Trophoblast cell (in vitro differentiated cells and primary cell): ENCODE data around the gene DNAH14.

Experiments used
- DNase-seq, 2 donors: peaks; one replicate each; pipeline ENCODE4 v3.0.0-alpha.2; 2016
- H2AFZ ChIP-seq: 2 replicates; pipeline ENCODE4 v1.6.1; 2013; ENCODE audit warnings: low read length, moderate library complexity, mild to moderate bottlenecking; ENCODE audit not compliant: insufficient read depth, poor library complexity
- H2AK5ac ChIP-seq: 2 replicates; pipeline ENCODE4 v1.6.1; 2013; ENCODE audit warnings: mild to moderate bottlenecking, low read length
- H2BK120ac ChIP-seq: 2 replicates; pipeline ENCODE4 v1.6.1; 2013; ENCODE audit warnings: low read length, mild to moderate bottlenecking, moderate library complexity; ENCODE audit not compliant: insufficient read depth, poor library complexity
- H2BK12ac ChIP-seq: 2 replicates; pipeline ENCODE4 v1.6.1; 2013; ENCODE audit warnings: mild to moderate bottlenecking, low read length, moderate library complexity
- H2BK5ac ChIP-seq: 2 replicates; pipeline ENCODE4 v1.6.1; 2013; ENCODE audit warnings: low read length, low read depth, moderate library complexity, mild to moderate bottlenecking; ENCODE audit not compliant: poor library complexity
- H3K14ac ChIP-seq: 2 replicates; pipeline ENCODE4 v1.6.1; 2013; ENCODE audit warnings: mild to moderate bottlenecking, low read length
- H3K18ac ChIP-seq: 2 replicates; pipeline ENCODE4 v1.6.1; 2013; ENCODE audit warnings: mild to moderate bottlenecking, low read length
- H3K23ac ChIP-seq: 2 replicates; pipeline ENCODE4 v1.6.1; 2013; ENCODE audit warnings: low read length
- H3K27ac ChIP-seq: 2 replicates; pipeline ENCODE4 v1.5.1; 2013; ENCODE audit warnings: low read depth, mild to moderate bottlenecking, inconsistent platforms, low read length, moderate library complexity
- H3K27me3 ChIP-seq: 2 replicates; pipeline ENCODE4 v1.6.1; 2013; ENCODE audit warnings: inconsistent platforms, mild to moderate bottlenecking, low read length, moderate library complexity; ENCODE audit not compliant: insufficient read depth
- H3K36me3 ChIP-seq, 2 experiments: 1 replicate in 1 of 2; 2 replicates in 1 of 2; pipeline ENCODE4 v1.6.1; 2013; ENCODE audit warnings: low read length in 2 of 2, mild to moderate bottlenecking in 2 of 2, moderate library complexity in 1 of 2; ENCODE audit not compliant: insufficient read depth in 2 of 2, control insufficient read depth in 1 of 2
- H3K4ac ChIP-seq: 2 replicates; pipeline ENCODE4 v1.6.1; 2013; ENCODE audit warnings: low read depth, mild to moderate bottlenecking, low read length, moderate library complexity
- H3K4me1 ChIP-seq, 2 experiments: 1 replicate in 1 of 2; 2 replicates in 1 of 2; pipeline ENCODE4 v1.6.1; 2013; ENCODE audit warnings: low read length in 2 of 2, mild to moderate bottlenecking in 2 of 2, moderate library complexity in 1 of 2; ENCODE audit not compliant: insufficient read depth in 2 of 2, control insufficient read depth in 1 of 2
- H3K4me2 ChIP-seq: 2 replicates; pipeline ENCODE4 v1.6.1; 2013; ENCODE audit warnings: inconsistent platforms, mild to moderate bottlenecking, low read length, moderate library complexity
- H3K4me3 ChIP-seq: 2 replicates; pipeline ENCODE4 v1.5.1; 2013; ENCODE audit warnings: mild to moderate bottlenecking, low read depth, low read length, inconsistent platforms
- H3K79me1 ChIP-seq: one replicate; pipeline ENCODE4 v1.6.1; 2013; ENCODE audit warnings: low read length
- H3K79me2 ChIP-seq: 2 replicates; pipeline ENCODE4 v1.6.1; 2013; ENCODE audit warnings: low read length, mild to moderate bottlenecking; ENCODE audit not compliant: control insufficient read depth, insufficient read depth, poor library complexity
- H3K9ac ChIP-seq: 2 replicates; pipeline ENCODE4 v1.6.1; 2013; ENCODE audit warnings: mild to moderate bottlenecking, low read length
- H3K9me3 ChIP-seq: 2 replicates; pipeline ENCODE4 v1.6.1; 2013; ENCODE audit warnings: low read depth, mild to moderate bottlenecking, control low read depth, inconsistent platforms, low read length; ENCODE audit not compliant: insufficient read depth
- H4K12ac ChIP-seq: 2 replicates; pipeline ENCODE4 v1.6.1; 2013; ENCODE audit warnings: low read depth, mild to moderate bottlenecking, low read length, moderate library complexity
- H4K8ac ChIP-seq: 2 replicates; pipeline ENCODE4 v1.6.1; 2013; ENCODE audit warnings: low read depth, mild to moderate bottlenecking, low read length, moderate library complexity
- H4K91ac ChIP-seq: one replicate; pipeline ENCODE4 v1.6.1; 2013; ENCODE audit warnings: low read depth, mild to moderate bottlenecking, low read length, moderate library complexity
- WGBS: extraction: QIAGEN DNeasy Blood & Tissue Kit; methylation state at CpG from one replicate; pipeline ENCODE4 v1.1.7; 2013; ENCODE audit warnings: missing lambda C conversion rate; ENCODE audit not compliant: insufficient read length, insufficient coverage; ENCODE audit errors: extremely low coverage; 5-methylcytosine and 5-hydroxymethylcytosine counted together

The DNAH14 gene

GRCh38 chr1:225389843-225390242, 460.4 kb downstream of the DNAH14 start:
- H4K91ac ChIP-seq, result no peak overlapping the region
- no peak overlapping the region for H2AK5ac ChIP-seq
- no peak overlapping the region for H2BK120ac ChIP-seq
- DNase-seq, result no peak
- no peak overlapping the region for H3K9ac ChIP-seq
- H2AFZ ChIP-seq, result no peak overlapping the region
- no peaks in the 10 kb centered on the region for H3K79me1 ChIP-seq
- no peaks in the 10 kb centered on the region for H3K27me3 ChIP-seq
- H3K27ac ChIP-seq, result no peak overlapping the region
- WGBS, result no CpG with 5 or more reads among the region's 4 CpGs
- H3K4me1 ChIP-seq, result no peaks in the 10 kb centered on the region
- H3K79me2 ChIP-seq, result no peaks in the 10 kb centered on the region
- H3K23ac ChIP-seq, result no peak overlapping the region
- no peak overlapping the region for H3K18ac ChIP-seq
- H3K4ac ChIP-seq, result no peak overlapping the region
- no peak overlapping the region for H2BK5ac ChIP-seq
- H3K36me3 ChIP-seq, result no peaks in the 10 kb centered on the region
- no peak overlapping the region for H2BK12ac ChIP-seq
- H3K9me3 ChIP-seq, result no peaks in the 10 kb centered on the region
- no peak overlapping the region for H3K14ac ChIP-seq
- no peak overlapping the region for H4K8ac ChIP-seq
- H3K4me3 ChIP-seq, result no peak overlapping the region
- H3K4me2 ChIP-seq, result no peak overlapping the region
- no peak overlapping the region for H4K12ac ChIP-seq

GRCh38 chr1:225396357-225396756, 466.9 kb downstream of the DNAH14 start:
- H2AK5ac ChIP-seq, result no peak overlapping the region
- WGBS, result no CpG with 5 or more reads among the region's 2 CpGs
- no peak overlapping the region for H2BK120ac ChIP-seq
- H4K91ac ChIP-seq, result no peak overlapping the region
- H2AFZ ChIP-seq, result no peak overlapping the region
- H3K79me1 ChIP-seq, result no peaks in the 10 kb centered on the region
- no peak overlapping the region for H3K18ac ChIP-seq
- peaks cover 9 to 15% of the 10 kb centered on the region in 2 experiments for H3K36me3 ChIP-seq
- H3K9me3 ChIP-seq, result no peaks in the 10 kb centered on the region
- no peak for DNase-seq
- no peak overlapping the region for H3K14ac ChIP-seq
- no peak overlapping the region for H3K4me3 ChIP-seq
- H3K79me2 ChIP-seq, result no peaks in the 10 kb centered on the region
- no peaks in the 10 kb centered on the region for H3K27me3 ChIP-seq
- H3K27ac ChIP-seq, result no peak overlapping the region
- no peak overlapping the region for H3K23ac ChIP-seq
- H3K4me2 ChIP-seq, result no peak overlapping the region
- no peak overlapping the region for H3K9ac ChIP-seq
- H4K12ac ChIP-seq, result no peak overlapping the region
- H3K4me1 ChIP-seq, result no peaks in the 10 kb centered on the region
- H2BK12ac ChIP-seq, result no peak overlapping the region
- H4K8ac ChIP-seq, result no peak overlapping the region
- no peak overlapping the region for H3K4ac ChIP-seq
- no peak overlapping the region for H2BK5ac ChIP-seq

- Histone ChIP-seq H3K23ac (no peak overlapping the region), H3K14ac (no peak overlapping the region), H2BK12ac (no peak overlapping the region), H3K9ac (no peak overlapping the region), H3K4me2 (no peak overlapping the region), H3K79me2 (no peaks in the 10 kb centered on the region), H2AFZ (no peak overlapping the region), H3K36me3 (peaks cover 17 to 22% of the 10 kb centered on the region in 2 experiments), H3K27me3 (no peaks in the 10 kb centered on the region), H4K8ac (no peak overlapping the region), H3K4ac (no peak overlapping the region), H2BK5ac (no peak overlapping the region), H3K18ac (no peak overlapping the region), H2AK5ac (no peak overlapping the region), H3K79me1 (no peaks in the 10 kb centered on the region), H2BK120ac (no peak overlapping the region), H3K9me3 (no peaks in the 10 kb centered on the region), H4K91ac (no peak overlapping the region), H3K27ac (no peak overlapping the region), H3K4me1 (no peaks in the 10 kb centered on the region), H3K4me3 (no peak overlapping the region), H4K12ac (no peak overlapping the region)
- no peak for DNase-seq
- no CpG with 5 or more reads among the region's 5 CpGs for WGBS
These were observed 471.5 kb downstream of the DNAH14 start for GRCh38 chr1:225400968-225401367.

GRCh38 chr1:225406976-225407725, 477.7 kb downstream of the DNAH14 start:
- H2BK5ac ChIP-seq, result no peak overlapping the region
- H3K4me1 ChIP-seq, result no peaks in the 10 kb centered on the region
- no CpG with 5 or more reads among the region's 8 CpGs for WGBS
- no peak overlapping the region for H4K8ac ChIP-seq
- H3K27ac ChIP-seq, result no peak overlapping the region
- H3K4me3 ChIP-seq, result no peak overlapping the region
- H2BK120ac ChIP-seq, result no peak overlapping the region
- H2AFZ ChIP-seq, result no peak overlapping the region
- H3K23ac ChIP-seq, result no peak overlapping the region
- H4K12ac ChIP-seq, result no peak overlapping the region
- no peak overlapping the region for H3K4me2 ChIP-seq
- no peaks in the 10 kb centered on the region for H3K79me1 ChIP-seq
- no peaks in the 10 kb centered on the region for H3K79me2 ChIP-seq
- H4K91ac ChIP-seq, result no peak overlapping the region
- no peaks in the 10 kb centered on the region for H3K9me3 ChIP-seq
- H3K14ac ChIP-seq, result no peak overlapping the region
- H3K9ac ChIP-seq, result no peak overlapping the region
- H2BK12ac ChIP-seq, result no peak overlapping the region
- no peak for DNase-seq
- H3K36me3 ChIP-seq, result peaks cover 20 to 28% of the 10 kb centered on the region in 2 experiments
- no peak overlapping the region for H2AK5ac ChIP-seq
- H3K18ac ChIP-seq, result no peak overlapping the region
- no peaks in the 10 kb centered on the region for H3K27me3 ChIP-seq
- no peak overlapping the region for H3K4ac ChIP-seq
